Liver (tissue), 9 donors: ENCODE data around the gene TENT5C. TPM values are rescaled to one million over a fixed set of nuclear protein-coding genes. Genes with fewer than 3 reads are reported as not detected.

Experiments
- DNase-seq: peaks from one replicate; pipeline ENCODE4 v3.0.0-alpha.2; 2017; ENCODE audit warnings: low spot score
- H3K27ac ChIP-seq, 2 donors: one replicate each; pipeline ENCODE4 v1.7.0; 2013; ENCODE audit warnings: inconsistent platforms in 2 of 2, low read length in 2 of 2, control low read depth in 1 of 2, low read depth in 1 of 2, mild to moderate bottlenecking in 1 of 2
- H3K27me3 ChIP-seq, 4 donors: one replicate each; pipeline versions ENCODE4 v1.6.1 to v1.7.0; 2013; ENCODE audit warnings: low read length in 3 of 4, inconsistent platforms in 1 of 4, mild to moderate bottlenecking in 1 of 4, moderate library complexity in 1 of 4; ENCODE audit not compliant: control insufficient read depth in 4 of 4, insufficient read depth in 4 of 4
- H3K36me3 ChIP-seq, 4 donors: one replicate each; pipeline versions ENCODE4 v1.6.1 to v1.7.0; 2013; ENCODE audit warnings: low read length in 3 of 4, mild to moderate bottlenecking in 3 of 4, low read depth in 1 of 4, moderate library complexity in 1 of 4; ENCODE audit not compliant: control insufficient read depth in 4 of 4, insufficient read depth in 3 of 4
- H3K4me1 ChIP-seq, 4 donors: one replicate each; pipeline versions ENCODE4 v1.6.1 to v1.7.0; 2013; ENCODE audit warnings: low read length in 3 of 4, mild to moderate bottlenecking in 3 of 4, moderate library complexity in 1 of 4; ENCODE audit not compliant: control insufficient read depth in 4 of 4, insufficient read depth in 4 of 4
- H3K4me3 ChIP-seq, 3 donors: one replicate each; pipeline versions ENCODE4 v1.6.1 to v1.7.0; 2013; ENCODE audit warnings: low read length in 3 of 3, control low read depth in 1 of 3, low read depth in 1 of 3, mild to moderate bottlenecking in 1 of 3
- H3K9ac ChIP-seq, 2 donors: one replicate each; pipeline ENCODE4 v1.7.0; 2013; ENCODE audit warnings: low read length in 2 of 2, mild to moderate bottlenecking in 2 of 2, moderate library complexity in 2 of 2, control low read depth in 1 of 2, low read depth in 1 of 2
- H3K9me3 ChIP-seq, 4 donors: one replicate each; pipeline versions ENCODE4 v1.6.1 to v1.7.0; 2013; ENCODE audit warnings: low read length in 3 of 4; ENCODE audit not compliant: control insufficient read depth in 4 of 4
- ATF3 ChIP-seq: IDR thresholded peaks from 2 replicates; pipeline ENCODE4 v1.6.1; 2016; ENCODE audit warnings: antibody characterized with exemption
- CTCF ChIP-seq: fragments of 150-350 bp; IDR thresholded peaks from 2 replicates; pipeline ENCODE4 v1.5.1; 2017; ENCODE audit warnings: improper control_type of control experiment, low read depth, low read length; ENCODE audit not compliant: missing input control
- EGR1 ChIP-seq, 2 donors: IDR thresholded peaks; 2 replicates each; pipeline ENCODE4 v1.6.1; 2016 to 2018; ENCODE audit warnings: antibody characterized with exemption in 2 of 2, low read depth in 2 of 2
- FOXA1 ChIP-seq: IDR thresholded peaks from 2 replicates; pipeline ENCODE4 v1.6.1; 2016; ENCODE audit warnings: antibody characterized with exemption
- FOXA2 ChIP-seq: IDR thresholded peaks from 2 replicates; pipeline ENCODE4 v1.6.1; 2016; ENCODE audit warnings: antibody characterized with exemption
- GABPA ChIP-seq, 2 donors: IDR thresholded peaks in 1 of 2; conservative IDR thresholded peaks in 1 of 2; 2 replicates each; pipeline ENCODE4 v1.6.1; 2016; ENCODE audit warnings: antibody characterized with exemption in 2 of 2, mild to moderate bottlenecking in 1 of 2, moderate library complexity in 1 of 2
- HNF4A ChIP-seq, 2 donors: conservative IDR thresholded peaks; 2 replicates each; pipeline ENCODE4 v1.6.1; 2016; ENCODE audit warnings: antibody characterized with exemption in 2 of 2, mild to moderate bottlenecking in 2 of 2
- HNF4G ChIP-seq: IDR thresholded peaks from 2 replicates; pipeline ENCODE4 v1.6.1; 2016; ENCODE audit warnings: antibody characterized with exemption
- JUND ChIP-seq, 2 donors: IDR thresholded peaks; 2 replicates each; pipeline ENCODE4 v1.6.1; 2016; ENCODE audit warnings: antibody characterized with exemption in 2 of 2
- MAX ChIP-seq: IDR thresholded peaks from 2 replicates; pipeline ENCODE4 v1.6.1; 2016; ENCODE audit warnings: antibody characterized with exemption
- NR2F2 ChIP-seq: IDR thresholded peaks from 2 replicates; pipeline ENCODE4 v1.6.1; 2016; ENCODE audit warnings: antibody characterized with exemption
- RAD21 ChIP-seq, 2 donors: IDR thresholded peaks; 2 replicates each; pipeline ENCODE4 v1.6.1; 2016; ENCODE audit warnings: antibody characterized with exemption in 2 of 2, mild to moderate bottlenecking in 2 of 2
- REST ChIP-seq: IDR thresholded peaks from 2 replicates; pipeline ENCODE4 v1.6.1; 2016; ENCODE audit warnings: antibody characterized with exemption, mild to moderate bottlenecking
- RXRA ChIP-seq, 2 donors: IDR thresholded peaks; 2 replicates each; pipeline ENCODE4 v1.6.1; 2017 to 2018; ENCODE audit warnings: antibody characterized with exemption in 2 of 2, mild to moderate bottlenecking in 1 of 2
- SP1 ChIP-seq: IDR thresholded peaks from 2 replicates; pipeline ENCODE4 v1.6.1; 2018; ENCODE audit warnings: antibody characterized with exemption, mild to moderate bottlenecking
- TAF1 ChIP-seq: conservative IDR thresholded peaks from 2 replicates; pipeline ENCODE4 v1.6.1; 2016; ENCODE audit warnings: antibody characterized with exemption, mild to moderate bottlenecking
- YY1 ChIP-seq: IDR thresholded peaks from 2 replicates; pipeline ENCODE4 v1.6.1; 2016; ENCODE audit warnings: antibody characterized with exemption, mild to moderate bottlenecking
- ZBTB33 ChIP-seq: IDR thresholded peaks from 2 replicates; pipeline ENCODE4 v1.6.1; 2016; ENCODE audit warnings: antibody characterized with exemption
- WGBS: extraction: QIAGEN DNeasy Blood & Tissue Kit; methylation state at CpG from one replicate; pipeline ENCODE4 v1.1.7; 2013; 5-methylcytosine and 5-hydroxymethylcytosine counted together
- polyA plus RNA-seq, 2 donors: library from polyadenylated mRNA; stranded (reverse) in 1 of 2; unstranded in 1 of 2; fragments of 200-250 nt in 1 of 2; fragments of >200 nt in 1 of 2; fragmentation: Nextera tagmentation in 1 of 2; extraction: Ambion mirVana in 1 of 2; gene quantifications; one replicate each; pipeline versions ENCODE4 v1.2.1 to v1.2.3, GENCODE V29; 2013 to 2015
- total RNA-seq, 2 donors: library from RNA; depleted of rRNA; stranded (reverse); fragments of >200 nt; gene quantifications; one replicate each; pipeline ENCODE4 v1.2.3, GENCODE V29; 2014
- donor health status: healthy.
- donor health status: healthy.
- donor health status: healthy.
- donor health status: healthy.
- donor health status: healthy.

The TENT5C gene
- total and polyA plus RNA-seq, 4 donors = 1.1 to 200 (median 4.8) TPM

- H3K4me3 ChIP-seq = no peak overlapping the region
- no peaks in the 10 kb centered on the region for H3K36me3 ChIP-seq
- WGBS = over 99% methylated on average over 2 of the region's 2 CpGs
- no peak overlapping the region for H3K27ac ChIP-seq
- no peak overlapping the region for H3K9ac ChIP-seq
- DNase-seq = no peak
- no peaks in the 10 kb centered on the region for H3K9me3 ChIP-seq
- TF ChIP-seq EGR1 (IDR thresholded peaks at IDR 0.05; ENCODE audit: low read depth in 2 of 2) (no peak), CTCF (no peak), HNF4A (conservative IDR thresholded peaks at IDR 0.05) (no peak), ATF3 (no peak), GABPA (IDR thresholded peaks at IDR 0.05 in 1 of 2, conservative IDR thresholded peaks at IDR 0.05 in 1 of 2) (no peak), SP1 (no peak), REST (no peak), FOXA1 (no peak), TAF1 (no peak), RAD21 (IDR thresholded peaks at IDR 0.05) (no peak), MAX (no peak), RXRA (IDR thresholded peaks at IDR 0.05) (no peak), ZBTB33 (no peak), FOXA2 (no peak), HNF4G (no peak), JUND (IDR thresholded peaks at IDR 0.05) (no peak), NR2F2 (no peak)
- H3K4me1 ChIP-seq = peaks cover 0 to 7% (median 0%) of the 10 kb centered on the region in 4 donors
- no peaks in the 10 kb centered on the region for H3K27me3 ChIP-seq
Measured at GRCh38 chr1:117561071-117561470, 44.8 kb upstream of the TENT5C start.

- Histone ChIP-seq H3K9ac (no peak overlapping the region), H3K4me1 (peaks cover 0 to 7% (median 0%) of the 10 kb centered on the region in 4 donors), H3K4me3 (no peak overlapping the region), H3K9me3 (no peaks in the 10 kb centered on the region), H3K36me3 (no peaks in the 10 kb centered on the region), H3K27me3 (no peaks in the 10 kb centered on the region), H3K27ac (no peak overlapping the region)
- no peak for TF ChIP-seq TAF1
- no peak for TF ChIP-seq FOXA1
- no peak for TF ChIP-seq HNF4G
- no peak for TF ChIP-seq MAX
- TF ChIP-seq REST = no peak
- no peak for TF ChIP-seq YY1
- WGBS = 94% methylated on average over 2 of the region's 2 CpGs
- no peak for DNase-seq
Measured at GRCh38 chr1:117561551-117561950, 44.3 kb upstream of the TENT5C start.
